Mesenchymal stem cell (in vitro differentiated cells and primary cell): ENCODE measurements around the gene OR5B17.

Experiments used
- DNase-seq: peaks from one replicate; pipeline ENCODE4 v3.0.0-alpha.2; 2013
- H2AFZ ChIP-seq: one replicate; pipeline ENCODE4 v1.6.1; 2013; ENCODE audit warnings: low read depth, mild to moderate bottlenecking, control low read depth, inconsistent platforms, low read length, moderate library complexity
- H2AK5ac ChIP-seq: 2 replicates; pipeline ENCODE4 v1.6.1; 2013; ENCODE audit warnings: low read length, moderate library complexity, mild to moderate bottlenecking, inconsistent platforms; ENCODE audit not compliant: severe bottlenecking
- H2BK120ac ChIP-seq: one replicate; pipeline ENCODE4 v1.6.1; 2013; ENCODE audit warnings: low read depth, mild to moderate bottlenecking, inconsistent platforms, low read length, moderate library complexity
- H2BK12ac ChIP-seq, 2 experiments: one replicate each; pipeline ENCODE4 v1.6.1; 2013; ENCODE audit warnings: inconsistent platforms in 2 of 2, low read length in 2 of 2, mild to moderate bottlenecking in 2 of 2, moderate library complexity in 2 of 2, control low read depth in 1 of 2
- H2BK15ac ChIP-seq: one replicate; pipeline ENCODE4 v1.6.1; 2013; ENCODE audit warnings: mild to moderate bottlenecking, low read depth, inconsistent platforms; ENCODE audit not compliant: poor library complexity, severe bottlenecking
- H2BK5ac ChIP-seq: 2 replicates; pipeline ENCODE4 v1.6.1; 2013; ENCODE audit warnings: low read depth, mild to moderate bottlenecking, low read length, control low read depth, inconsistent platforms; ENCODE audit not compliant: poor library complexity, severe bottlenecking
- H3K14ac ChIP-seq, 2 experiments: one replicate each; pipeline ENCODE4 v1.6.1; 2013; ENCODE audit warnings: inconsistent platforms in 2 of 2, low read length in 2 of 2, control low read depth in 1 of 2, mild to moderate bottlenecking in 1 of 2, moderate library complexity in 1 of 2
- H3K18ac ChIP-seq, 2 experiments: one replicate each; pipeline ENCODE4 v1.6.1; 2013; ENCODE audit warnings: inconsistent platforms in 2 of 2, low read length in 2 of 2, control low read depth in 1 of 2, low read depth in 1 of 2, mild to moderate bottlenecking in 1 of 2
- H3K23ac ChIP-seq, 2 experiments: one replicate each; pipeline ENCODE4 v1.6.1; 2013; ENCODE audit warnings: inconsistent platforms in 2 of 2, low read length in 2 of 2, mild to moderate bottlenecking in 2 of 2, moderate library complexity in 2 of 2, control low read depth in 1 of 2
- H3K27ac ChIP-seq: 2 replicates; pipeline ENCODE4 v1.5.1; 2013; ENCODE audit warnings: mild to moderate bottlenecking, moderate library complexity, low read length, control low read depth, inconsistent platforms; ENCODE audit not compliant: poor library complexity, severe bottlenecking
- H3K27me3 ChIP-seq, 2 experiments: 2 replicates each; pipeline versions ENCODE4 v1.6.1 to v1.7.0; 2013; ENCODE audit warnings: low read length in 2 of 2, mild to moderate bottlenecking in 2 of 2, moderate library complexity in 2 of 2, control low read depth in 1 of 2, inconsistent platforms in 1 of 2; ENCODE audit not compliant: control insufficient read depth in 1 of 2, insufficient read depth in 1 of 2
- H3K36me3 ChIP-seq, 2 experiments: 2 replicates each; pipeline versions ENCODE4 v1.6.1 to v1.7.0; 2013; ENCODE audit warnings: low read length in 2 of 2, control low read depth in 1 of 2, inconsistent platforms in 1 of 2, low read depth in 1 of 2, mild to moderate bottlenecking in 1 of 2; ENCODE audit not compliant: insufficient read depth in 2 of 2, control insufficient read depth in 1 of 2
- H3K4ac ChIP-seq, 2 experiments: one replicate each; pipeline ENCODE4 v1.6.1; 2013; ENCODE audit warnings: inconsistent platforms in 2 of 2, low read length in 2 of 2, mild to moderate bottlenecking in 2 of 2, moderate library complexity in 2 of 2, control low read depth in 1 of 2, low read depth in 1 of 2
- H3K4me1 ChIP-seq: 2 replicates; pipeline ENCODE4 v1.6.1; 2013; ENCODE audit warnings: low read depth, low read length, control low read depth; ENCODE audit not compliant: control insufficient read depth, insufficient read depth
- H3K4me2 ChIP-seq: 2 replicates; pipeline ENCODE4 v1.6.1; 2013; ENCODE audit warnings: low read length, mild to moderate bottlenecking, inconsistent platforms; ENCODE audit not compliant: poor library complexity, severe bottlenecking
- H3K4me3 ChIP-seq, 2 experiments: 2 replicates each; pipeline versions ENCODE4 v1.5.1 to v1.7.0; 2013; ENCODE audit warnings: low read length in 2 of 2, mild to moderate bottlenecking in 2 of 2, control low read depth in 1 of 2, low read depth in 1 of 2; ENCODE audit not compliant: insufficient read depth in 1 of 2
- H3K79me1 ChIP-seq: replicated peaks from 2 replicates; pipeline ENCODE4 v1.6.1; 2013; ENCODE audit warnings: mild to moderate bottlenecking, control low read depth, low read length, inconsistent platforms; ENCODE audit not compliant: poor library complexity, severe bottlenecking
- H3K9ac ChIP-seq: 2 replicates; pipeline ENCODE4 v1.7.0; 2013; ENCODE audit warnings: mild to moderate bottlenecking, low read length, moderate library complexity
- H3K9me3 ChIP-seq: 2 replicates; pipeline ENCODE4 v1.7.0; 2013; ENCODE audit warnings: mild to moderate bottlenecking, low read length; ENCODE audit not compliant: control insufficient read depth
- H4K8ac ChIP-seq: one replicate; pipeline ENCODE4 v1.6.1; 2013; ENCODE audit warnings: inconsistent platforms, mild to moderate bottlenecking, low read length, moderate library complexity
- H4K91ac ChIP-seq: one replicate; pipeline ENCODE4 v1.6.1; 2013; ENCODE audit warnings: mild to moderate bottlenecking, low read length, inconsistent platforms
- WGBS: methylation state at CpG from one replicate; pipeline ENCODE4 v1.1.7; 2013; ENCODE audit warnings: mixed read lengths; 5-methylcytosine and 5-hydroxymethylcytosine counted together

The OR5B17 gene

DNA sequence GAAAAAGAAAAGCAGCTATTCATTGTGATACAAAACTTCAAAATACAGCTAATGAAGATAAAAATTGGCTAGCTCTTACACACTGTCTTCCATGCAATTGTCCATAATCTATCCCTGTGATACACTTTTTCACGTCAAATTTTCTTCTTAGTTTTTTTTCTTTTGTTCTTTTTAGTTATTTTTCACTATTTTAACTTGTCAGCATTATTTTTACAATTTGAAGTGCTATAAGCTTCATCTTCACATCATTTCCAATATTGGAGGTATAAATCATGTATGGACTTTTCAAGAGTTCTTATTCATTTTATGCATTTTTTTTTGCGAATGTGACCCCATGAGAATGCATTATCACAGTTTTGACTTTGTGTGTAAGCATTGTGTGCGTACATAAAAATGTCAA lies 4.1 kb downstream of the OR5B17 start:
- 61% methylated on average over 2 of the region's 3 CpGs for WGBS
- Histone ChIP-seq H3K4me3 (no peak overlapping the region), H3K27me3 (no peaks in the 10 kb centered on the region), H4K8ac (no peak overlapping the region), H3K27ac (no peak overlapping the region), H2AK5ac (no peak overlapping the region), H3K4me1 (no peaks in the 10 kb centered on the region), H3K18ac (no peak overlapping the region), H3K23ac (no peak overlapping the region), H2BK5ac (no peak overlapping the region), H3K9me3 (no peaks in the 10 kb centered on the region), H2BK120ac (no peak overlapping the region), H3K4me2 (no peak overlapping the region), H3K9ac (no peak overlapping the region), H2BK15ac (no peak overlapping the region), H3K4ac (no peak overlapping the region), H2AFZ (no peak overlapping the region), H3K36me3 (no peaks in the 10 kb centered on the region), H4K91ac (no peak overlapping the region), H3K79me1 (no peaks in the 10 kb centered on the region), H2BK12ac (no peak overlapping the region), H3K14ac (no peak overlapping the region)
- DNase-seq = no peak

DNA sequence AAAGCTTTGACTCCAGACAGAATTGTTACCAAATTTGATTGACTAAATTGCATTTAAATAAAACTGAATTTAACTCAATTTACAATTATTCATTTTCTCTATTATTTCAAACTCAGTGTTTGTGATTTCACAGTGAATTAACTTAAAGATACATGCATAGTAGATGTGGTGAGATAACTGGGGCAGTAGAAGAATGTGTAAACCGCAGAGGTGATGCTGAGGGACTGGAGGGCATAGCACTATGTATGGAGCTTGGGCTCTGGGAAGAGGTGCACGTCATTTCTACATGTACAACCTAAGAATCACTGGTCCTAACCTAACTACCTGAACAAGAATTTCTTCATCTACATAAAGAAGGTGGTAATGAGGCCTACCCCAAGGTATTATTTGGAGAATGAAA lies 13.7 kb downstream of the OR5B17 start:
- H3K9me3 ChIP-seq = peaks cover 13% of the 10 kb centered on the region
- no peaks in the 10 kb centered on the region for H3K36me3 ChIP-seq
- no peak overlapping the region for H2BK15ac ChIP-seq
- DNase-seq = no peak
- no peak overlapping the region for H2BK5ac ChIP-seq
- H3K18ac ChIP-seq = no peak overlapping the region
- no peak overlapping the region for H3K4ac ChIP-seq
- H3K14ac ChIP-seq = no peak overlapping the region
- H4K8ac ChIP-seq = no peak overlapping the region
- H2BK120ac ChIP-seq = no peak overlapping the region
- no peak overlapping the region for H3K27ac ChIP-seq
- no peak overlapping the region for H2AK5ac ChIP-seq
- no peaks in the 10 kb centered on the region for H3K79me1 ChIP-seq
- no peak overlapping the region for H3K4me2 ChIP-seq
- H4K91ac ChIP-seq = no peak overlapping the region
- no peak overlapping the region for H2AFZ ChIP-seq
- H3K9ac ChIP-seq = no peak overlapping the region
- 43% methylated on average over 1 of the region's 2 CpGs for WGBS
- H3K4me3 ChIP-seq = no peak overlapping the region
- H3K27me3 ChIP-seq = no peaks in the 10 kb centered on the region
- no peak overlapping the region for H3K23ac ChIP-seq
- H3K4me1 ChIP-seq = no peaks in the 10 kb centered on the region
- no peak overlapping the region for H2BK12ac ChIP-seq

DNA sequence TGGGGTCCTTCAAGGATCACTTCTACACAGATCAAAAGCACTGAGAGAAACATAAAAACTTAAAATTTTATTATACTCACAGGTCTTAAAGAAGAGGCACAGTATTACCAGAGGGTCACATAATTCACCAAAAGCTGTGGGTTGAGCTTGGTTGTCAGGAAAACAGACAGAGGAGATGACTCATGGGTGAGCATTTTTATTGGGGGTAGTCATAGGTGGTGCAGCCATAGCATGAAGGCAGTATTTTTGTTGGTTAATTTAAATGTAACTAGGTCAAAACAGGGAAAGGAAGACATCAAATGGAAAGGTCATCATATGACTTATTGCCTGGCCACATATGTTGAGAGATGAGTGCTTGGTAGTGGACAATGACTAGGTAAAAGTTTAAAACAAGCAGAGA lies 24.2 kb downstream of the OR5B17 start:
- H3K4me2 ChIP-seq = peak overlapping the region; percentile 22
- H3K14ac ChIP-seq = no peak overlapping the region
- no peaks in the 10 kb centered on the region for H3K27me3 ChIP-seq
- no peak overlapping the region for H2BK120ac ChIP-seq
- H2BK12ac ChIP-seq = no peak overlapping the region
- H3K27ac ChIP-seq = peak overlapping the region; percentile 78
- H2BK15ac ChIP-seq = no peak overlapping the region
- no peaks in the 10 kb centered on the region for H3K4me1 ChIP-seq
- no peaks in the 10 kb centered on the region for H3K79me1 ChIP-seq
- H4K8ac ChIP-seq = no peak overlapping the region
- H3K9ac ChIP-seq = peak overlapping the region; percentile 52
- no peak overlapping the region for H2AK5ac ChIP-seq
- H2AFZ ChIP-seq = no peak overlapping the region
- no peaks in the 10 kb centered on the region for H3K36me3 ChIP-seq
- no peak overlapping the region for H3K4ac ChIP-seq
- H2BK5ac ChIP-seq = no peak overlapping the region
- no peak overlapping the region for H3K23ac ChIP-seq
- H3K4me3 ChIP-seq = peak overlapping the region in 1 of 2 experiments; percentile 2
- H3K18ac ChIP-seq = no peak overlapping the region
- DNase-seq = peak; percentile 55
- H3K9me3 ChIP-seq = peaks cover 15% of the 10 kb centered on the region
- no peak overlapping the region for H4K91ac ChIP-seq

DNA sequence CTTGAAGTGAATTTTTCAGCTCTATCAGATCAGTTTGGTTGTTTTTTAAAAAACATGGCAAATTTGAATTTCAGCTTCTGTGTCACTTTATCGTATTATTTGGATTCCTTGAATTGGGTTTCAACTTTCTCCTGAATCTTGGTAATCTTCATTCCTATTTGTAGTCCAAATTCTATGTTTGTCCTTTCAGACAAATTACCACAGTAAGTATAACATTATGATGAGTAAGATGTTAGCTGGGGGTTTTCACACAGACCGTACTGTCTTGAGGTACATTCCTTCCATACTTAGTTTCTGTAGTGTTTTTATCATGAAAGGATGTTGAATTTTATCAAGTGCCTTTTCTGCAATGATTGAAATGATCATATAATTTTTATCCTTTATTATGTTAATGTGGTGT lies 28.0 kb downstream of the OR5B17 start:
- Histone ChIP-seq H2BK12ac (no peak overlapping the region), H2BK5ac (no peak overlapping the region), H3K36me3 (no peaks in the 10 kb centered on the region), H3K9me3 (peaks cover 38% of the 10 kb centered on the region), H3K23ac (no peak overlapping the region), H3K27me3 (no peaks in the 10 kb centered on the region), H3K27ac (no peak overlapping the region), H3K9ac (no peak overlapping the region), H4K8ac (no peak overlapping the region), H2BK120ac (no peak overlapping the region), H3K14ac (no peak overlapping the region), H3K4me2 (no peak overlapping the region), H3K79me1 (no peaks in the 10 kb centered on the region), H2AK5ac (no peak overlapping the region), H3K4me3 (no peak overlapping the region), H2BK15ac (no peak overlapping the region), H2AFZ (no peak overlapping the region), H3K4me1 (no peaks in the 10 kb centered on the region), H3K4ac (no peak overlapping the region), H4K91ac (no peak overlapping the region), H3K18ac (no peak overlapping the region)
- WGBS = no CpG with 5 or more reads among the region's 2 CpGs
- peak; percentile 9 for DNase-seq
